Duodenal mucosa (tissue), 2 donors: ENCODE measurements around the gene LCOR.
"Not testable (repeated sequence)": the region's sequence is repeated elsewhere in the genome, so short reads cannot be mapped to it uniquely, and the experiment has no call there.

Source experiments
- H3K27ac ChIP-seq: one replicate; pipeline ENCODE4 v1.7.0; 2013; ENCODE audit warnings: low read depth, low read length
- H3K27me3 ChIP-seq, 2 donors: one replicate each; pipeline ENCODE4 v1.7.0; 2013; ENCODE audit warnings: low read length in 2 of 2, control low read depth in 1 of 2; ENCODE audit not compliant: insufficient read depth in 2 of 2, control insufficient read depth in 1 of 2
- H3K36me3 ChIP-seq, 2 donors: one replicate each; pipeline ENCODE4 v1.7.0; 2013; ENCODE audit warnings: low read length in 2 of 2, control low read depth in 1 of 2; ENCODE audit not compliant: insufficient read depth in 2 of 2, control insufficient read depth in 1 of 2
- H3K4me1 ChIP-seq, 2 donors: one replicate each; pipeline ENCODE4 v1.7.0; 2013; ENCODE audit warnings: low read length in 2 of 2, control low read depth in 1 of 2; ENCODE audit not compliant: insufficient read depth in 2 of 2, control insufficient read depth in 1 of 2
- H3K4me3 ChIP-seq, 2 donors: one replicate each; pipeline ENCODE4 v1.7.0; 2013; ENCODE audit warnings: low read length in 2 of 2, low read depth in 1 of 2
- H3K9ac ChIP-seq, 2 donors: one replicate each; pipeline ENCODE4 v1.7.0; 2013; ENCODE audit warnings: low read length in 2 of 2, low read depth in 1 of 2
- H3K9me3 ChIP-seq, 2 donors: one replicate each; pipeline ENCODE4 v1.7.0; 2013; ENCODE audit warnings: low read length in 2 of 2, control low read depth in 1 of 2; ENCODE audit not compliant: control insufficient read depth in 1 of 2

The LCOR gene

DNA sequence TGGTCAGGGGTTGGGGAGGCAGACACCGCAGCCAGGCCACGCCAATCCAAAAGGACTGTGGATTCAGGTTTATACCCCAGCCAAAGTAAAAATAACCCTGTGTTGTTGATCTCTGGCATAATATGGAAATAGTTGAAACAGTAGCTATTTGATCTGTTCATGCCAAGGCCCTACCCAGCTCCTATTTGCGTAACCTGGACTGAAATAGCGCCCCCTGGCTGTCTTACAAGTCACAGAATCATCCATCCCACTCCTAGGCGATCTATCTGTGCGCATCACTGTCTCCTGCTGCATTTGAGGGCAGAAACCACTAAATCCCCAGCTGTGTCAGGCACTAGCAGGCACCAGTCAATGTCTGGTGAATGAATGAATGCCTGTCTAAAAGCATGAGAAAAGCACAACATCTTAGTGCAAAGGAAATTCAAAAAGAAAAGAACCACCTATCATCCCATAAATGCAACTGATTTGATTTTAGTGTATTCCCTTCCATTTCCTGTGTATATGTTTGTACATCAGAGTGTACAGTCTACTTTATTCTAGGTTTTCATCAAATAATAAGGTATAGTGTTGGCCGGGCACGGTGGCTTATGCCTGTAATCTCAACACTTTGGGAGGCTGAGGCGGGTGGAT lies 193.6 kb downstream of the LCOR start:
- no peaks in the 10 kb centered on the region for H3K9me3 ChIP-seq
- H3K27ac ChIP-seq, result no peak overlapping the region
- no peaks in the 10 kb centered on the region for H3K36me3 ChIP-seq
- H3K4me3 ChIP-seq, result no peak overlapping the region
- no peaks in the 10 kb centered on the region for H3K27me3 ChIP-seq
- peaks cover 9 to 13% of the 10 kb centered on the region in 2 donors for H3K4me1 ChIP-seq
- H3K9ac ChIP-seq, result no peak overlapping the region

DNA sequence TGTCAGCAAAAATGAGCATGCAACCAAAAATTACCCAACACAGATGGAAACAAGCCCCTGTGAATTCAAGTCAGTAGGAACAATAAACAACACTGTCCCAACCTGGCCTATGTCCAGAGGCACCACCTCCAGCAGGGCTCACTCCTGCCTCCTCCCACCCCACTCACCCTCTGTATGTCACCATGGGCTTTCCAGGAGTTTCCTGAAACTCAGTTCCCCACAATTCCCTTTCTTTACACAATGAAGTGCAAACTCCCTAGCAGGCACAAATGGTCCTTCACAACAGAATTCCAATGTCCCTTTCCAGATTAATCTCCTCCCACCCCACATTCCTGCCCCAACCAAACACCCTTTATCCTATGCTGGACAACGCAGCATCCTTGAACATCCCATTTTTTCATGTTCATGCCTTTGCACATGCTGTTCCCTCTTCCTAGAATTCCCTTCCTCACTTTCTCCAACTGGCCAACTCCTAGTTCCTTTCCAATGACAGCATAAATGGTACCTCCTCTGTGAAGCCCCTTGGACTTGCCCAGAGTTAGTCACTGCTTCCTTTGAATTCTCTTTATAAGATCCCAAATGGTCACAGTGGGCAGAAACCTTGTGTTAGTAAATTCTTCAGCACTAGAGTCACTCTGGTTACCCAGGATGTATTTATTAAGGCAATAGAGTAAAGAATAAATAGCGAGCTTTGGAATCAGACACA lies 196.2 kb downstream of the LCOR start:
- Histone ChIP-seq H3K9me3 (no peaks in the 10 kb centered on the region), H3K27ac (no peak overlapping the region), H3K4me3 (no peak overlapping the region), H3K27me3 (no peaks in the 10 kb centered on the region), H3K36me3 (no peaks in the 10 kb centered on the region), H3K9ac (no peak overlapping the region), H3K4me1 (peaks cover 9 to 10% of the 10 kb centered on the region in 2 donors)

DNA sequence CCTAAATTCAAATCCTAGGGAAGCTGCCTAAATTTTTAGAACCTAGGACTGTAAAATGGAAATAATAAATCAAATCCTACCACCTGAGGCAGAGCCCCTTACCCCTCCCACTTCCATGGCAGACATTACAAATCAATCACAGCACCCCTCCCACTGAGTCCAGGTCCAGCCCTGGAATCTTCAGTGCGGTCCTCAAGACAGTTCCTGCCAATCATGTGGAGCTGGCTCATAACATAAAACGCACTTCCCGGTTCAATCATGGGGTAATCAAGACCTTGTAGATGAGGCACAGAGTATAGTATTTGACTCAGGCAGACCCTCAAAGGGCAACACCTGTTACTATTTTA lies 196.7 kb downstream of the LCOR start:
- Histone ChIP-seq H3K27me3 (no peaks in the 10 kb centered on the region), H3K4me1 (peaks cover 4 to 10% of the 10 kb centered on the region in 2 donors), H3K9ac (no peak overlapping the region), H3K9me3 (no peaks in the 10 kb centered on the region), H3K27ac (no peak overlapping the region), H3K4me3 (no peak overlapping the region), H3K36me3 (no peaks in the 10 kb centered on the region)

DNA sequence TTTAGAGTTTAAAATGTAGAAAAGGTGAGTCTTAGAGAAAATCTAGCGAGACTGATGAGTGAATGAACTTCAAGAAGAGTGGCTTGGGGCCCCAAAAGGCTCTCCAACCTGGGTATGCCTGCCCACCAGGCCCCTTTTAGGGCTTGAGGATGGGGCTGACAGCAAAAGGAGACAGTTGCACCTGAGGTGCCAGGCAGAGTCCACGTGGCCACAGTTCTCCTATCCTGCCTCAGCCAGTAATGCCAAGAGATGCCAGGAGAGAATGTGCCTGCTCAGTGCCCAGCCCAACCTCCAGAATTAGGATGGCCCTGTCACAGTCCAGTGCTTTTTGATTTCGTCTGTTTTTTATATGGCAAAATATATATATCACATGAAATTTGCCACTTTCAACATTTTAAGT lies 197.2 kb downstream of the LCOR start:
- Histone ChIP-seq H3K4me3 (no peak overlapping the region), H3K27ac (no peak overlapping the region), H3K36me3 (no peaks in the 10 kb centered on the region), H3K9ac (no peak overlapping the region), H3K9me3 (no peaks in the 10 kb centered on the region), H3K4me1 (peaks cover 0 to 5% of the 10 kb centered on the region in 2 donors), H3K27me3 (no peaks in the 10 kb centered on the region)

DNA sequence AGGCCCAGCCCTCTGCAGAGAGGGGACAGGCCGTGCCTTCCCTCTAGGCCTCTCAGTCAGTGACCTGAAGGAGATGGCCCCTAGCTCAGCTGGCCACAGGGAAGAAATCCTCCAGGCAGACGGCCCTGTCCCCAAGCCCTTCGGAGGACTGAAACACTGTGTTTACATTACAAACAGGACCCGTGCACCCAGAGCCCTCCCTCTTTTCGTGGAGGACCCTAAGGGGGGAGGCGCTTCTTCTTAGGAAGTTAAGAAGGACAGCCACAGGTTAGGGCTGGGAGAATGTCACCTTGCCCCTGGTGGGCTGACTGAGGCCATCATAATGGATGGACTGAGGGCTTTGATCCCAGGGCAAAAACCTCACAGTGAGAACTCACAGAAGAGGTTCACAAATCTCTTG lies 198.8 kb downstream of the LCOR start:
- Histone ChIP-seq H3K4me3 (no peak overlapping the region), H3K9me3 (no peaks in the 10 kb centered on the region), H3K9ac (no peak overlapping the region), H3K36me3 (no peaks in the 10 kb centered on the region), H3K27ac (no peak overlapping the region), H3K27me3 (no peaks in the 10 kb centered on the region), H3K4me1 (no peaks in the 10 kb centered on the region)

DNA sequence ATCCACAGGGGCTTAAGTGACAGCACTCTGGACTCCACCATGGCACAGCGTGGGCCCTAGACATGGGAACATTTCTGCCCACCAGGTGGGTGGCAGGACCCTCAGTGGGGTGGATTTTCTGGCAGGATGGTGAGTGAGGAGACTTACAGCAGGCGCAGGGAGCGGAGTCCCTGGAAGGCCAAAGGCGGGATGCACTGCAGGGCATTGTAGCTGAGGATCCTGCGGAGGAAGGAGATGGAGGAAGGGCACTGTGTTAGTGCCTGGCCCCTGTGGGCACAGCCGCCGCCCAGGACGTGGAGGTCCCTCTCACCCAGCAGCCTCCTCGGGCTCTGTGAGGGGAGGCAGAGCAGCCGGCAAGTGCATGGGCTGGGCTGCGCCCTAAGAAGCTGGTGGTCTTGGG lies 199.4 kb downstream of the LCOR start:
- no peak overlapping the region for H3K27ac ChIP-seq
- H3K27me3 ChIP-seq, result no peaks in the 10 kb centered on the region
- H3K9me3 ChIP-seq, result no peaks in the 10 kb centered on the region
- no peak overlapping the region for H3K9ac ChIP-seq
- no peaks in the 10 kb centered on the region for H3K4me1 ChIP-seq
- no peaks in the 10 kb centered on the region for H3K36me3 ChIP-seq
- H3K4me3 ChIP-seq, result no peak overlapping the region

DNA sequence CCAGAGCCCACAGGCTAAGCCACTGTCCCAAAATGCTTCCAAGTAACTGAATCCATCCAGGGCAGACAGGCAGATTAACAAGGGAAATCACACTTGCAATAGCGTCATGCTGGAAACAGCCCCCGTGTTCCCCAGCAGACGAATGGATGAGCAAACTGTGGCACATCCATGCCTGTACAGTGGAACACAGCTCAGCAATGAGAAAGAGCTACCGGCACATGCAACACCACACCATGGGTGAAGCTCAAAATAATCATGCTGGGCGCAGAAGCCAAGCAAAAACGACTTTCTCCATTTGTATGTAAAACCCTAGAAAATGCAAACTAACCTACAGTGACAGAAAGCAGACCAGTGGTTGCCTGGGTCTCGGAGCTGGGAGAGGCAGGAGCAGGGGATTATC lies 200.5 kb downstream of the LCOR start:
- H3K36me3 ChIP-seq, result no peaks in the 10 kb centered on the region
- H3K27ac ChIP-seq, result no peak overlapping the region
- H3K4me1 ChIP-seq, result peaks cover 5 to 6% of the 10 kb centered on the region in 2 donors
- no peak overlapping the region for H3K9ac ChIP-seq
- H3K27me3 ChIP-seq, result no peaks in the 10 kb centered on the region
- H3K9me3 ChIP-seq, result no peaks in the 10 kb centered on the region
- H3K4me3 ChIP-seq, result no peak overlapping the region

DNA sequence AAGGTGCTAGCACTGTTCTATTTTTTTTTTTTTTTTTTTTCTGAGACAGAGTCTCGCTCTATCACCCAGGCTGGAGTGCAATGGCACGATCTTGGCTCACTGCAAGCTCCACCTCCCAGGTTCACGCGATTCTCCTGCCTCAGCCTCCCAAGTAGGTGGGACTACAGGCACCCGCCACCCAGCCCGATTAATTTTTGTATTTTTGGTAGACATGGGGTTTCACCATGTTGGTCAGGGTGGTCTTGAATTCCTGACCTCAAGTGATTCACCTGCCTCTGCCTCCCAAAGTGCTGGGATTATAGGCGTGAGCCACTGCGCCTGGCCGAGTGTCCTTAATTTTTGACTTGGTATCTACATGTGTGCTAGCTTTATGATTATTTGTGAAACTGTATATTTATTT lies 201.7 kb downstream of the LCOR start:
- not testable (repeated sequence) for H3K36me3 ChIP-seq, H3K27ac ChIP-seq, H3K27me3 ChIP-seq, H3K9me3 ChIP-seq, H3K4me3 ChIP-seq, H3K9ac ChIP-seq
- peaks cover 12% of the 10 kb centered on the region in 2 donors for H3K4me1 ChIP-seq

DNA sequence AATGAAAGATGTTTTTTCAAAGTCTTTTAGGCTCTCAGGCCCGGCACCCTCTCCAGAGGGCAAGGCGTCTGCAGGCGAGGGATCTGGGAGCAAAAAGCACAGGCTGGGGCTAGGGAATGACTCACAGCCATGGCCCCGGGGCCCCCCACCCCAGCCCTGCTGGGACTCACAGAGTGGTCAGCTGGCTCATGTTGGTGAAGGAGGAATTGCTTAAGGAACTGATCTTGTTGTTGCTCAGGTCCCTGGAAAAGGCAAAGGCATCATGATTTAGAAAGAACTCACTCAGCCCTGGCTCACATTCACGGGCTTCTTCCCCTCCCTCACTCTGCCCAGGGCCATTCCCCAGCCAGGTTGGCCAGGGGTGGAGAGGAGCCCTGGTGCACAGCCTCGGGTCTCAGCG lies 202.2 kb downstream of the LCOR start:
- H3K27ac ChIP-seq, result no peak overlapping the region
- peaks cover 12% of the 10 kb centered on the region in 2 donors for H3K4me1 ChIP-seq
- no peaks in the 10 kb centered on the region for H3K27me3 ChIP-seq
- H3K36me3 ChIP-seq, result no peaks in the 10 kb centered on the region
- no peak overlapping the region for H3K4me3 ChIP-seq
- H3K9me3 ChIP-seq, result no peaks in the 10 kb centered on the region
- H3K9ac ChIP-seq, result no peak overlapping the region

DNA sequence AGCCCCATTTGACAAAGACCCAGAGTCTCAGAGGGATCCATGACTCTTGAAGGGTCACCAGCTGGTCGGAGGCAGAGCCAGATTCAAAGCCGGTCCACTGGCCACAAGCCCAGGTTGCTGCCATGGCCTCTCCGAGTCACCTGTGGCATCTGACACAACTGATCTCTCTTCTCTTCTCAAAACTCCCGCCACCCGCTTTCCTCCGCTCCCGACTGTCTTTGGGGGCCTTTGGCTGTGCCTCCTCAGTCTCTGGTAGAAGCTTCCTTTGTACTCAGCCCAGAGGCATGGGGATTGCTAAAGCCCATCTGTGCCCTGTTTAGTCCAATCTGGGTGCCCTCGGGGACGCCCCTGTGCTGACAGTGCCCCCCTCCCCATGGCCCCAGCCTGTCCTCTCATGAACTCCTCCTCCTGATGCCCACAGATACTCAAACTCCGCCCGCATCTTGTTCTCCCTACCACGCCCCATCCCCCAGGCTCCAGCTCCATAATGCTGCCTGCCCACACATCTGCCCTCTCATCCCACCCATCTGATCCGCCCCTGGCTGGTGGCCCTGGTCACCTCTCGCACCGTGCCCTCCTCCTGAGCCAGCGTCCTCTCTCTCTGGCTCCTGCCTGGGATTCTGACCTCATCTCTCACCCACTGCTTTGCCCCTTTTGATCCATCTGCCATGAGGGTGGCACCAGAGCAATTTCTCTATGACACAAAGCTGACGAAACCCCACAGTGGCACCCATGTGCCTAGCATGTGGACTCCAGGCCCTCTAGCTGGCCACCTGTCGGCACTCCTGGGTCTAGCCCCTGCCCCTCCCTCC lies 203.1 kb downstream of the LCOR start:
- Histone ChIP-seq H3K4me3 (no peak overlapping the region), H3K9ac (no peak overlapping the region), H3K36me3 (no peaks in the 10 kb centered on the region), H3K27me3 (no peaks in the 10 kb centered on the region), H3K27ac (no peak overlapping the region), H3K4me1 (peaks cover 12% of the 10 kb centered on the region in 2 donors), H3K9me3 (no peaks in the 10 kb centered on the region)
